Activated T-cell treated with anti-CD3 and anti-CD28 coated beads for 24 hours (primary cell): ENCODE data around the gene NDUFA6.

Experiments used
- DNase-seq: peaks from one replicate; pipeline ENCODE4 v3.0.0-alpha.2; 2020; ENCODE audit warnings: low read depth

NDUFA6 gene

DNA sequence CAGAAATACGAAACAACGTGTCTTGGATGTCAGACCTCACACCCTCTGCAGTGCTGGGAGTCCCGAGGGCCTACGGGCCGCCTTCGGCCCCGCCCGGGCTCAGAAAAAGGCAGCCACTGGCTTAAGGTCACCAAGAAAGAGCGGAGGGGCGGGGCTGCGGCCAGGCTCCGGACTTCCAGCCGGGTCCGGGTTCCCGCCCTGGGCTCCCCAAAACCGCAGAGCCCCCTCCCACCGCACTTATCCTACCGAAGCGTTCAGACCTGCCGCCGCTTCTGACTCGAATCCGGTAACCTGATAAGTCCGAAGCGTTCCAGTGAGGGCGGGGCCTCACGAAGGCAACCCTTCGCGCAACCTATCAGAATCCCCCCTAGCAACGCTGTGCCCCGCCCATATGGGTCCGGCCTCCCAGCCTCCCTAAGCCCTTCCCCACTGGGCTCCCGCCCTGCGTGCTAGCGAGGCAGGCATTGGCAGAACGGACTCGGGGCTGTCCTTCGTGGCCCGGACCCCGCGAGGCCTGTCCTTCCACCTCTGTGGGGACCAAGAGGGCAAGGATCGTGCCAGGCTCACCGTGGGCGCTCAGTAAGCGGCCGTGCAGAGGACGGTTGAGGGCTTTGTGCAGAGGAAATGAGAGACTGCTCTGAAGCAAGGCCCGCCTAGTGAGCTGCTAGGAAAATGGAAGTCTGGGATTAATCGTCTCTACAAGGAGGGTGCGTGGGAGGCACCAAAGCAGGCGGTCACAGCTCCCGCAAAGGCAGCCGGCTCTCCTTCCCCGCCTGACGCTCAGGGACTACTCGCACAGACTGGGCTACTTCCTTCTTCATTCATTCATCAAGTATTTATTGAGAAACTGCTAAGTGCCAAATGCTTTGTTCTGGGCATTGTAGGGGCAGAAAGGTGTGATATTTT, 19.8 kb downstream of the NDUFA6 start, which contains the start of gene NAGA:
TSS of gene NAGA (minus strand) at position 296 of the 906 bp plus-strand sequence. CDS start 515 bp downstream, outside the sequence.
- DNase-seq: peak; percentile 88

- DNase-seq: no peak
Observed at GRCh38 chr22:42069801-42070516, 20.6 kb downstream of the NDUFA6 start.

GRCh38 chr22:42068291-42068690, 22.3 kb downstream of the NDUFA6 start:
- DNase-seq: no peak

GRCh38 chr22:42067671-42068251, 22.8 kb downstream of the NDUFA6 start:
- no peak for DNase-seq

DNA sequence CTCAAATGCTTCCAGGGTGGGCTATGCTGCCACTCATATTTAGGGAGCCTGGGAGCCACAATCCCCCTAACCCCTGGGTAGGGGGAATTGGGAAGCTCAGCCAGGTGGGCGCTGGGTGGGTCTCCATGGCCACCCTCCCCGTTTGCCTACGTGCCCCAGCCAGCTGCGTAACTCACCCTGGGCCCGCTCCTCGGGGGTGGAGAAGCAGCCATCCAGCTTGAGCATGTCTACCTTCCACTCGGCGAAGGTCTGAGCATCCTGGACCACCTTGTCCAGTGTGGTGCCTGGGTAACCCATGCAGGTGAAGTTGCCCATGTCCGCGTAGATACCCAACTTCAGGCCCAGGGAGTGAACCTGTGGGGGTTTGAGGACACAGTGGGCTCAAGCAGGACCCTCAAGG, 23.6 kb downstream of the NDUFA6 start:
- no peak for DNase-seq

GRCh38 chr22:42066126-42066761, 24.3 kb downstream of the NDUFA6 start:
- DNase-seq: no peak

- no peak for DNase-seq
Observed at GRCh38 chr22:42065438-42066125, 25.0 kb downstream of the NDUFA6 start.

DNA sequence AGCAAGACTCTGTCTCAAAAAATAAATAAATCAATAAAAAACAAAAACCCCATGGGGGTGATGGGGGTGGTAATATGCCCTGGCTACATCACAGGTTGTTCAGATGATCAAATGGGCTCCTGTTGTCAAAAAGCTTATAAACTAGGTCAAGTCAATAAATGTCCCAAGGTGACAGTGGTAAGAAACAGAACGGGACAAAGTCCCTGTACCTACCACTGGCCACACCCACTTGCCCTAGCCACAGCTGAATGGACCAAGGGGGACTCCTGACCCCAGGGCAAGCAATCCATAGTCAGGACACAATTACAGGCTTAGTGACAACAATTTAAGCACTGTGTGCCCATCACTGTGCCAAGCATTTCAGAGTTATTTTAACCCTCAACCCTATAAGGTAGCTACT, 25.9 kb downstream of the NDUFA6 start:
- no peak for DNase-seq

- DNase-seq: no peak
Observed at GRCh38 chr22:42062506-42063170, 27.9 kb downstream of the NDUFA6 start.

DNA sequence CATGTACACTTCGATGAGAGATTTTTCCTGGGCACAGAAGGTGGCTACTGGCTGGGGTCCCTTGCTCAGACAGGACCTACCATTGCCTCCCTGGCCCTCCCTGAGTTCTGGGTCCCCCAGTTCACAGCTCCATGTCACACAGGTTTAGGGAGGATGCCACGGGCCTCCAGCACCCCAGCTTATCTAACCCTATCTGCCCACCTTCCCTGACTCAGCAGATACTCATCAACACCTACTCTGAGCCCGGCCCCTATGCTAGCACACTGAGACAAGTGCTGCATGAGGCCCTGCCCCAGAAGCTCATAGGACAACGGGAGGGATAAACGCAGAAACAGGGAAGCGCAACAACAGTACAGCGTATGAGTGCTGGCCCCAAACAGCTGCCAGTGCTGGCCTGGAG, 29.5 kb downstream of the NDUFA6 start:
- no peak for DNase-seq

DNA sequence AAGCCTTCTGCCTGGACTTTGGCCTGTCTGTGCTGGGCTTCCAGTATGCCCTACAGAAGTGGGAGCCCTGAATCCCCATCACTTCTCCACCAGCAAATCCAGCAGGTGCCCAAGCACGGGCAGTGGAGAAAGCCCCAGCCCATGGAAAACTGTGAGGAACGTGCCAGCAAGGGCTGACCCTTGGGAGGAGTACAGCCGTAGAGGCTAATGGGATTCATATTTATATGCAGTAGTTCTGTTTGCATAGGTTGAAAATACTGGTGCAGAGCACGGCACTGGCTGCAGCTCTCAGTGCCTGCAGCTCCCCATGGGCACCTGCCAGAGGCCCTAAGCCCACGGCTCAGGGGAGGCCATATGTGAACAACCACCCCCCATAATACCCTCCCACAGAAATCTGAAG, 30.1 kb downstream of the NDUFA6 start:
- no peak for DNase-seq

DNA sequence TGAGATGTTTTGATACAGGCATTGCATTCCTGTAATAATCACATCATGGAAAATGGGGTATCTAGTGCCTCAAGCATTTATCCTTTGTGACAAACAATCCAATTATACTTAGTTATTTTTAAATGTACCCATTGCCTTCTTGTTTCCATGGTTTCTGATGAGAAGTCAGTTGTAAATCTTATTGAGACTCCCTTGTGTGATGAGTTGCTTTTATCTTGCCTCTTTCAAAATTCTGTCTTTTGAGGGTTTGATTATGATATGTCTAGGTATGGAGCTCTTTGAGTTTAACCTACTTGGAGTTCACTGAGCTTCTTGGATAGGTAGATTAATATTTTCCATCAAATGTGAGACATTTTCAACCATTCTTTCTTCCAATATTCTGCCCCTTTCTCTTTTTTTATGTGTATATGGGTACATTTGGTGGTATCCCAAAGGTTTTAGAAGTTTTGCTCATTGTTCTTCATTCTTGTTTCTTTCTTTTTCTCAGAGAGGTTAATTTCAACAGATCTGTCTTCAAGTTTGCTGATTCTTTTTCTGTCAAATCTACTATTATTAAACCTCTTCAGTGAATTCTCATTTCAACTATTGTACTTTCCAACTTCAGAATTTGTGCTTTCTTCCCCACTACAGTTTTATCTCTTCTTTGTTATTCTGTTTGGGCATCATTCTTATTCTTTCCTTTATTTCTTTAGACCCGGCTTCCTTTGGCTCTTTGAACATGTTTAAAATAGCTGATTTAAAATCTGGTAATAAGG, 33.6 kb downstream of the NDUFA6 start:
- no peak for DNase-seq

DNA sequence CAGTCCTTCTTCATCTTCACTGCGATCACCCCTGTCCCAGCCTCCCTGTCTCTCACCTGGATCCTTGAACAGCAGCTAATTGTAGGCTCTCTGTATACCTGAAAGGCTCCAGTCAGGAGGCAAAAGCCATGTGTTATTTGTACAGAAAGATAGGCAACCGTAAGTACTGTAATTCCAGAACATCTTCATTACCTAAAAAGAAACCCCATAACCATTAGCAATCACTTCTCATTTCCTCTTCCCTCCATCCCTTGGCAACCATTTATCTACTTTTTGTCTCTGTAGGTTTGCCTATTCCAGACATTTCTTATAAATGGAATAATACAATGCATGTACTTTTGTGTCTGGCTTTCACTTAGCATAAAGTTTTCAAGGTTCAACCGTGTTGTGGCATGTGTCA, 37.8 kb downstream of the NDUFA6 start:
- DNase-seq: no peak

- no peak for DNase-seq
Observed at GRCh38 chr22:42050641-42051180, 39.9 kb downstream of the NDUFA6 start.

DNA sequence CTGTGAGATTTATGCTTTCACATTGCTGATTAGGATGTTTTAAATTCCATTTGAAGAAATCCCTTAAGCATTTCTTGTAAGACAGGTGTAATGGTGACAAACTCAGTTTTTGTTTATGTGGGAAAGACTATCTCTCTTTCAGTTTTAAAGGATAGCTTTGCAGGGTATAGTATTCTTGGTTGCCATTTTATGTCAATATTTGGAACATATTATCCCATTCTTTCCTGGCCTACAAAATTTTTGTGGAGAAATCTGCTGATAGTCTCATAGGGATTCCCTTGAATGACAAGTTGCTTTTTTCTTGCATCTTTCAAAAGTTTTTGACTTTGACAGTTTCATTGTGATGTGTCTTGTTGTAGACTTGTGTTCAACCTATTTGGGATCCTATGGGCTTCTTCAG, 48.8 kb downstream of the NDUFA6 start:
- no peak for DNase-seq

GRCh38 chr22:42039271-42039670, 51.3 kb downstream of the NDUFA6 start:
- no peak for DNase-seq
